Head of caudate nucleus (tissue), 42 donors: ENCODE data around the gene PRKN.
A peak's percentile ranks its signal among the peaks of the same experiment; 100 is the strongest.

Source experiments
- DNase-seq, 42 donors: peaks; one replicate each; pipeline versions ENCODE4 v3.0.0 to v3.0.0-alpha.2; 2020 to 2021; ENCODE audit warnings: mixed read lengths in 7 of 42
- intact Hi-C: fragments of 100-400 bp; cut with DNase I; formaldehyde crosslinking; loops from one replicate; pipeline ENCODE4 v1.15.0; 2022

Gene PRKN

GRCh38 chr6:162371121-162371520 is 356.4 kb downstream of the PRKN start:
- intact Hi-C loops, result no loop called here

DNA sequence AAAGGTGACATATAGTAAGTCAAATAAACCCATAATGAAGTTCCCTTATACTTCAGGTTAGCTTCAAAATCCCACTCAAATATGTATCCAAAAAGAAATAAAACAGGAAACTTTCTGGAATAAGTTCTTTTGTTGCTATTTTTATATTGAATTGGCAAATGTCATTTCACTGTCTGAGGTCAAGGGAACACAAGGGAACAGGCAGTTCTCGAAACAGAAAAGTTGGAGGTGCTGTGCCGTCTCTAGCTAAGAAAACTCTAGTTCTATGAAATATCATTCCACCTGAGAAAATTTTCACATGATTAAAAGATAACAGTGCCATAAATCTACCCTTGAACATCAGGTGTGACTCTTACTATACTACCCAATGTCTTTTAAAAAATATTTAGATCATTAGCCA is 358.5 kb downstream of the PRKN start:
- intact Hi-C loops, result no loop called here
- no peak for DNase-seq

More at GRCh38 chr6:162371121-162371520, 356.4 kb downstream of the PRKN start:
- DNase-seq, result peak in 5 of 42 donors; percentile 5 to 19 (median 12)

- intact Hi-C loops, result no loop called here
Measured at GRCh38 chr6:162364488-162364887, 363.1 kb downstream of the PRKN start.

DNA sequence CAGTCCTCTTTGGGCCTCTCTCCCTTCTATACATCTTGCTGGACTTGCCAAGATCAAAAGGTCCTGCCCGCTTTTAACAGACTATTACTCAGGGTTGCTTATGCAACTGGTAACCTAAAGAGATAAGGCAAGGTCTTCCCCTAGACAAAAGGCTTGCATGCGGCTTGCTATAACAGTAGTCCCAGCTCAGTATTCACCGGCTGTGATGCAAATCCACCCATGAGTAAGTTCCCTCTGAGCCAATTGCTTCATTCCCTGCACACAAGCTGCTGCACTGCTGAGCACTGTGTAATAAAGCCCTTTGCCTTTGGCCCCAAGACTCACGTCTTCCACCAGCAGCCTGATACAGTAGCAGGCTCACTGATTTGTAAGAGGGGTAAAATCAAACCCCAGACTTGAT is 363.8 kb downstream of the PRKN start:
- no peak for DNase-seq
- intact Hi-C loops, result no loop called here

More at GRCh38 chr6:162364488-162364887, 363.1 kb downstream of the PRKN start:
- no peak for DNase-seq

DNA sequence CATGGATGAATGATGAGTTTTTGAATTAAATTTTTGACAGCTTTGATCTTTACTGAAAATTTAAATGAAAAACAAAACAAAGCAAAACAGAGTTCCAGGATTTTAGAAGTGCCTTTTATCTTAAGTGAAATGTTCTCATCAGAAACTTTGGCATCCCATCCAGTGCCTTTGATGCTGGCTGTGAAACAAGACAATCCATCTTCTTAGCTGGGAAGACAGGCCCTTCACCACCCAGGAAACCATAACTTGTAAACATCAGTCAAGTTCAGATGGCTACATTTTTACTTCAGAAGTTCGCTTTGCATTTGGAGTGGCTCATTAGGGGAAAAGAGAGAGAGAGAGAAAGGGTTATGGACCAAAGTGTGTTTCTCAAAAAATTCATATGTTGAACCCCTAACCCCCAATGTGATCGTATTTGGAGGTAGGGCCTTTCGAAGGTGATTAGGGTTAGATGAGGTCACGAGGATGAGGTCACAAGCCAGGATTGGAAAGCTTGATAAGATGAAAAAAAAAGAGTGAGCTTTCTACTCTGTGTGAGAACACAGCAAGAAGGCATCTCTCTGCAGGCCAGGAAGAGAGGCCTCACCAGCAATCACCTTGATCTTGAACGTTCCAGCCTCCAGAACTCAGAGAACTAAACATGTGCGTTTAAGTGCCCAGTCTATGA is 366.5 kb downstream of the PRKN start:
- DNase-seq, result no peak
- intact Hi-C loops, result no loop called here

DNA sequence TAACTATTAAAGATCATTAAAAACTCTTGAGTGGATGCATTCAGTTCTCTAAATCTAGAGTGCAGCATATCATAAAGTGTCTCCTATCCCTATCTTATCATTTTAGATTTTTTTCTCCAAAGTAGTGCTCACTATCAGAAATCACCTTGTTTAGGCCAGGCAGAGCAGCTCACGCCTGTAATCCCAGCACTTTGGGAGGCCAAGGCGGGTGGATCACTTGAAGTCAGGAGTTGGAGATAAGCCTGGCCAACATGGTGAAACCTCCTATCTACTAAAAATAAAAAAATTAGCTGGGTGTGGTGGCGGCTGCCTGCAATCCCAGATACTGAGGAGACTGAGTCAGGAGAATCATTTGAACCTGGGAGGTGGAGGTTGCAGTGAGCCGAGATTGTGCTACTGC is 368.9 kb downstream of the PRKN start:
- DNase-seq, result no peak
- intact Hi-C loops, result no loop called here

DNA sequence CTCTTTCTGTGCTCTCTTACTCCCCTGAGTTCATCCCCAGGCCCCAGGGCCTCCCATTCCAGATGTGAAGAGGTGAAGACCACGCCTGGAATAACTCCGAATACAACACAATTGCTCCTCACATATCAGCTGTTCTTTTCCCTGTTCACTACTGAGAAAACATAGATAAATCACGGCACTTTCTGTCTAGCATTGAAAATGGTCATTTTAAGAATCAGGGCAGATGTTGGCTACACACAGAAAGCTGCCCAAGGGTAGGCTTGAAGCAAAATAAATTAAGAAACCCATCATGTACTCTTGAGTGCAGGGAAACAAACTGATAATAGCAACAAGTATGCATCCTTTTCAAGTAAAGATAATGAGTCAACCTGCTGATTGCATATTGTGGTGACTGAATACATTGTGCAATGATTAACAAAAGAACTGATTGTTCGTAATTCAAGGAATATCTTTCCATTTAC is 382.5 kb downstream of the PRKN start:
- intact Hi-C loops, result no loop called here
- no peak for DNase-seq

DNA sequence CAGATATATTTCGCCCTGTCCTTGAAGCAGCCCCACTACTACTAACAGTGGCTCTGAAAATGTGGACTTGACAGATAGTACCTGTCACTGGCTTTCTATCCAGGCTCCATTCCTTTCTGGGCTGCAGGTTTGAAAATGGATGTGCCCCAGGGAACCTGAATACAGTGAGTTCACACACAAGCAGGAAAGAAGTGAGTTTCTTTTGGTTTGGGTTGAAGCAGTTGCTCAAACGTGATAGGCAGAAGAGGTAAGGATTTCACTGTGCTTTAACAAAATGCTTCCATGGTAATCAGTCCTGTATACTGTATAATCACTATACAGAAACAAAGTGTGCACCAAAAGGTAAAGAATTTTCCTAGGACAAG is 382.9 kb downstream of the PRKN start:
- intact Hi-C loops, result no loop called here
- no peak for DNase-seq

- intact Hi-C loops, result no loop called here
- no peak for DNase-seq
Measured at GRCh38 chr6:162343936-162344645, 383.5 kb downstream of the PRKN start.

GRCh38 chr6:162343198-162343935 is 384.2 kb downstream of the PRKN start:
- DNase-seq, result no peak
- intact Hi-C loops, result no loop called here

- intact Hi-C loops, result no loop called here
- no peak for DNase-seq
Measured at GRCh38 chr6:162337412-162337811, 390.2 kb downstream of the PRKN start.

DNA sequence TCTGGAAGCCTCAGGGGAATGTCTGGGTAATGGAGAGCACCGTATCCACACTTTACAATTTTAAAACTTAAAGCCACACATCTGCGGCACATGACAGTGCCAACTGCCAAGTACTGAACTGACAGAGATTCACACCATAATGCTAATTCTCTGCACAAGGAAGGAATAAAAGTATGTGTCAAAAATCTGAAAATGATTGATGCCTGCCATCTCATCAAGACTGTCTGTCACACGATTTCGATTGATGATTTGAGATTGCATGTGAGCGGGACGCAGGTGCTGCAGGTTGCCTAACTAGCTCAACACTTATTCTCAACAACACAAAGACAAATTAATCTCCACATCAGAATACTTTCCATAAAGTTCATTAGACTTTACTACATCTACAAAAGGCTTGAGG is 391.2 kb downstream of the PRKN start:
- intact Hi-C loops, result no loop called here
- DNase-seq, result no peak

- intact Hi-C loops, result no loop called here
- no peak for DNase-seq
Measured at GRCh38 chr6:162332365-162332764, 395.2 kb downstream of the PRKN start.

GRCh38 chr6:162331911-162332310 is 395.7 kb downstream of the PRKN start:
- intact Hi-C loops, result no loop called here
- no peak for DNase-seq

DNA sequence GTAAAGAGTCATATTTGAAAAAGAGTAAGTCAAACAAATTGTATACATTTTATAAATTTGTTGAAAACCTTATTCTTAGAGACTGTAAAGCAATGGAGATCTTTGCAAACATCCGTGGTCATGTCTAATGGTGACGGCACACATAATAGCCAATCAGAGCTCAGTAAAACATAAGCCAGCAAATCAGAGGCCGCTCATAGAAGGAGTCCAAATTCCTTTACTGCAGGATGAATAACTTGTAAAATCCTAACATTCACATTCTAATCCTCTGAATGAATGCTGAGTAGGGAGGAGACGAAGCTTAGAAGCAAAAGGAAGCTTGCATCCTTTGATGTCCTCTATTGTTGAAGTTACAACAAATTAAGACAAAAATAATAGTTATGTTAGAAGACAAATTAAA is 401.7 kb downstream of the PRKN start:
- intact Hi-C loops, result no loop called here

DNA sequence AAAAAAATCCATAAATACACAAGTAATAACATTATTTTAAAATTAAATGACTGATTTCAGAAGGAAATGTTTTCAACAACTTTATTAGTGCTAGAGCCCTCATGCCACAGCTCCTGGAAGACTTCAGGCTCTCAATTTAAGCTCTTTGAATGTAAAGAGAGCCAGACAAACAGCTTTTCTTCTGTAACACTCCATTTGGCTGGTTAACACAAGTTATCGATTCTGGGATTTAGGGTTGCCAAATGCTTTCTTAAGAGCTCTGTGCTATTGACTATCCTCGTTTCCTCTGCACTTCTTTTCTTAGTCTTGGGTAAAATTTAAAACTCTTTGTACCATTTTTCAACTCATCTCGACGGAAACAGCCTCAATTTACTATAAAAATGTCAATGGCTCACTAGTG is 402.5 kb downstream of the PRKN start:
- intact Hi-C loops, result no loop called here
- DNase-seq, result no peak

More for the DNA sequence above, 401.7 kb downstream of the PRKN start:
- no peak for DNase-seq

DNA sequence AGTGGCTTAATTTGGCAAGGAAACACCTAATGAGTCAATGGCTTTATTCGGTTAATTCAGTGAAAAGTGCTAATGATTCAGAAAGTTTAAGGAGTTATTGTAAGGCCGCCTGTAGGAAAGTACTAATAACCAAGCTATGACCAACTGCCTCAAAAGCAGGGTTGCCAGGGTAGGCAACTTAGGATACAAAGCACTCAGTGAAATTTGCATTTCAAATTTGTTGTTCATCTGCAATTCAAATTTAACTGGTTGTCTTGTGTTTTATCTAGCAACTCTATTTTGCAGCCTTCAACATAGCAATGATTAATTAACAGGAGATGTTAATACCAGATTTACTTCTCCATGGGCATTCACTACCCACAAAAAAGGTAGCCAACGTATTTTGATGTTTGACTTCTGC is 412.3 kb downstream of the PRKN start:
- no peak for DNase-seq
- intact Hi-C loops, result no loop called here

GRCh38 chr6:162313922-162314660 is 413.5 kb downstream of the PRKN start:
- intact Hi-C loops, result no loop called here
- DNase-seq, result no peak

GRCh38 chr6:162307865-162308264 is 419.7 kb downstream of the PRKN start:
- DNase-seq, result no peak
- intact Hi-C loops, result no loop called here

GRCh38 chr6:162306616-162307015 is 420.9 kb downstream of the PRKN start:
- no peak for DNase-seq
- intact Hi-C loops, result no loop called here
